Breast epithelium (tissue), 3 donors: ENCODE results near the gene ORM2.

Experiments used
- CTCF ChIP-seq, 3 donors: fragments of 450-650 bp; IDR thresholded peaks; one replicate each; pipeline ENCODE4 v1.5.1; 2016 to 2017; ENCODE audit warnings: antibody characterized with exemption in 3 of 3, mild to moderate bottlenecking in 3 of 3, moderate library complexity in 3 of 3
- POLR2A ChIP-seq: fragments of 450-650 bp; IDR thresholded peaks from one replicate; pipeline ENCODE4 v1.6.1; 2016; ENCODE audit warnings: antibody characterized with exemption, mild to moderate bottlenecking, moderate library complexity
- POLR2AphosphoS5 ChIP-seq, 3 donors: sonication (generic); formaldehyde crosslinking; IDR thresholded peaks; one replicate each; pipeline ENCODE4 v1.6.1; 2017; ENCODE audit warnings: antibody characterized with exemption in 3 of 3

GRCh38 chr9:114361542-114361941 is 31.9 kb downstream of the ORM2 start:
- TF ChIP-seq POLR2AphosphoS5 (IDR thresholded peaks at IDR 0.05) (no peak), CTCF (IDR thresholded peaks at IDR 0.05) (no peak), POLR2A (no peak)
